Measurements from ENCODE around the gene ZC3H18. TPM values are rescaled to one million over a fixed set of nuclear protein-coding genes. Genes with fewer than 3 reads are reported as not detected.
A peak's percentile ranks its signal among the peaks of the same experiment; 100 is the strongest.

Gene ZC3H18
- total and polyA plus RNA-seq, 9 donors, result 16.0 to 40.4 (median 30.7) TPM

DNA sequence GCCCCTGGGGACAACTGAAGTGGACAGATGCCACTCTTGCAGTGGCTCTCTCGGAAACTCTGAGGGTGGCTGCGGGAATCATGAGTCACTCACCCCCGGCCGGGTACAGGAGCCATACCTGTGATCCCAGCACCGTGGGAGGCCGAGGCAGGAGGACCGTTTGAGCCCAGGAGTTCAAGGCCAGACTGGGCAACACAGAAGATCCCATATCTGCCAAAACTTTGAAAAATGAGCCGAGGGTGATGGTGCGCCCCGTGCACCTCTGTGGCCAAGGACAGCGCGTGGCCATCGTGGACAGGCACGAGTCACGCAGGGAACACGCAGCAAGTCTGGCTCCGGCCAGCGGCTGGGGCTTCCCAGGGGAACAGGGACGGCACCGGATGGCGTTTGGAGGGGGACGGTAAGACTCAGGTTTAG, 41.3 kb upstream of the ZC3H18 start:
- intact Hi-C loops (cut with DNase I), result loop anchor here in 1 of 4 donors (5.0 kb wide), 1 partner anchor 87 kb away; no protein-coding TSS in a partner anchor
- peaks cover 23% of the 10 kb centered on the region for H3K4me1 ChIP-seq (ENCODE audit: insufficient read depth)
- no peaks in the 10 kb centered on the region for H3K36me3 ChIP-seq
- peak in 3 of 5 donors; percentile 20 to 31 (median 27) for DNase-seq
- H3K27me3 ChIP-seq, result no peaks in the 10 kb centered on the region
- no peak overlapping the region for H3K4me3 ChIP-seq
- no peaks in the 10 kb centered on the region for H3K9me3 ChIP-seq
- no peak overlapping the region for H3K27ac ChIP-seq
- 81 to 84% (median 83%) methylated on average over 22 of the region's 22 CpGs for WGBS, 3 donors
- no peak for TF ChIP-seq POLR2A (IDR thresholded peaks at IDR 0.05)
- TF ChIP-seq EP300 (IDR thresholded peaks at IDR 0.05), result no peak
- TF ChIP-seq, protein P1, sequence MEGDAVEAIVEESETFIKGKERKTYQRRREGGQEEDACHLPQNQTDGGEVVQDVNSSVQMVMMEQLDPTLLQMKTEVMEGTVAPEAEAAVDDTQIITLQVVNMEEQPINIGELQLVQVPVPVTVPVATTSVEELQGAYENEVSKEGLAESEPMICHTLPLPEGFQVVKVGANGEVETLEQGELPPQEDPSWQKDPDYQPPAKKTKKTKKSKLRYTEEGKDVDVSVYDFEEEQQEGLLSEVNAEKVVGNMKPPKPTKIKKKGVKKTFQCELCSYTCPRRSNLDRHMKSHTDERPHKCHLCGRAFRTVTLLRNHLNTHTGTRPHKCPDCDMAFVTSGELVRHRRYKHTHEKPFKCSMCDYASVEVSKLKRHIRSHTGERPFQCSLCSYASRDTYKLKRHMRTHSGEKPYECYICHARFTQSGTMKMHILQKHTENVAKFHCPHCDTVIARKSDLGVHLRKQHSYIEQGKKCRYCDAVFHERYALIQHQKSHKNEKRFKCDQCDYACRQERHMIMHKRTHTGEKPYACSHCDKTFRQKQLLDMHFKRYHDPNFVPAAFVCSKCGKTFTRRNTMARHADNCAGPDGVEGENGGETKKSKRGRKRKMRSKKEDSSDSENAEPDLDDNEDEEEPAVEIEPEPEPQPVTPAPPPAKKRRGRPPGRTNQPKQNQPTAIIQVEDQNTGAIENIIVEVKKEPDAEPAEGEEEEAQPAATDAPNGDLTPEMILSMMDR (IDR thresholded peaks at IDR 0.05), result no peak

DNA sequence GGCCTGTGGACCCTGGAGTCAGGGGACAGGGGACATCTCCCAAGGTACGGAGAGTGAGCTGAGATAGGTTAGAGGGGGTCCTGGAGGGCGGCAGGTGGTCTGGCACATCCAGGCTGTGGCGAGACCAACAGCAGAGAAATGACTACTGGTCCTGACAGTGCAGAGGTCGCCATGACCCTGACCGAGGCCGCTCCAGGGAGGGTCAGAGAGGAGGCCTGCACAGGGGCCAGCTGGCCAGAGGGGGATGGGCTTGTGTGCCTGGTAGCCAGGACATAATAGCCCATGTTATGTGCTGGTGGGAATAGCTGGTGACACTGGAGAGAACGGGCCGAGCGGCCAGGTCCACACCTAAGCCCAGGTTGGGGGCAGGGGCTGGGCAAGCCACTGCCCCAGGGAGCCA, 40.6 kb upstream of the ZC3H18 start:
- H3K4me1 ChIP-seq (ENCODE audit: insufficient read depth), result peaks cover 21% of the 10 kb centered on the region
- no peaks in the 10 kb centered on the region for H3K27me3 ChIP-seq
- H3K36me3 ChIP-seq, result no peaks in the 10 kb centered on the region
- no peak overlapping the region for H3K4me3 ChIP-seq
- 66 to 76% (median 68%) methylated on average over 9 of the region's 9 CpGs for WGBS, 3 donors
- no peak overlapping the region for H3K27ac ChIP-seq
- peak in 2 of 5 donors; percentile 22 to 46 for DNase-seq
- H3K9me3 ChIP-seq, result no peaks in the 10 kb centered on the region
- TF ChIP-seq EP300 (IDR thresholded peaks at IDR 0.05) (no peak), POLR2A (IDR thresholded peaks at IDR 0.05) (no peak)
- TF ChIP-seq, protein P1 (IDR thresholded peaks at IDR 0.05), result no peak
- intact Hi-C loops (cut with DNase I), result loop anchor here in 1 of 4 donors (5.0 kb wide), 1 partner anchor 87 kb away; no protein-coding TSS in a partner anchor

DNA sequence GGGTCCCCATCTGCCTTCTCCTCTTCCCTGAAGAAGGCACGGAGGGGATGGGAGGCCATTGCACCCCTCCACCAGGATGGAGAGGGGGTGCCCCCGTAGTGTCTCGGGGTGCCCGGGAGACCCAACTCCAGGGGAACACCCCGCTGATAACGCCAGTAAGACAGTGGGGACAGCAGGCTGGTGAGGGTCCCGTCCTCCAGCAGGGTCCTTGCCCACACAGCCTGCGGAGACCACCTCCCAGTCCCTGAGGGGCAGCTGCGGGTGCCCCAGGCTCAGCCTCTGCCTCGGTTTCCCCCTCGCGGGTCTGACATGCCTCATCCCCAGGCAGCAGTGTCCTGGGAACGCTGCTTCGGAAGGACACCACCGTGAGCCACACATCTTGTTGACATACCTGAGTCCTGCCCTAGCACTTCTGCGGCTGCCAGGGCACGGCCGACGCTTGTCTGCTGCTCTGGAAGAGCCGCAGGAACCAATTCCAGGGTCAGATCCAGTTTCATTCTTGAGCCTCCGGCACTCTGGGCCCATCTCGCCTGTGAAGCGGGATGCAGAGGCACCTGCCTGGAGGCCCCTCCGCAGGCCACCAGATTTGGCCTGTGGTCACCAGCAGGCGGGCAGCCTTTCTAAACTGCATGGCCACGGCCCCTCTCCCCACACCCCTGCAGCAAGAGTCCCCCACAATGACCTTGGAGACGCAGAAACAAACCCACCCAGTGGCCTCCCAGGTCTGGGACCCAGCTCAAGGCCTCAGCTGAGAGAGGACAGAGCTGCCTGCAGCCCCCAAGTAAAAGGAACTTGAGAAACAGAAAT, 39.9 kb upstream of the ZC3H18 start:
- Histone ChIP-seq H3K4me3 (no peak overlapping the region), H3K4me1 (ENCODE audit: insufficient read depth) (peaks cover 21% of the 10 kb centered on the region), H3K27ac (peak overlapping the region in 1 of 2 donors; percentile 41), H3K9me3 (no peaks in the 10 kb centered on the region), H3K36me3 (no peaks in the 10 kb centered on the region), H3K27me3 (no peaks in the 10 kb centered on the region)
- WGBS, 3 donors, result 60 to 71% (median 65%) methylated on average over 21 to 27 of the region's 27 CpGs
- intact Hi-C loops (cut with DNase I), result no loop called here
- peak in 2 of 5 donors; percentile 23 to 41 for DNase-seq
- TF ChIP-seq POLR2A (IDR thresholded peaks at IDR 0.05) (no peak), EP300 (IDR thresholded peaks at IDR 0.05) (no peak)
- TF ChIP-seq, protein P1 (IDR thresholded peaks at IDR 0.05), result no peak

DNA sequence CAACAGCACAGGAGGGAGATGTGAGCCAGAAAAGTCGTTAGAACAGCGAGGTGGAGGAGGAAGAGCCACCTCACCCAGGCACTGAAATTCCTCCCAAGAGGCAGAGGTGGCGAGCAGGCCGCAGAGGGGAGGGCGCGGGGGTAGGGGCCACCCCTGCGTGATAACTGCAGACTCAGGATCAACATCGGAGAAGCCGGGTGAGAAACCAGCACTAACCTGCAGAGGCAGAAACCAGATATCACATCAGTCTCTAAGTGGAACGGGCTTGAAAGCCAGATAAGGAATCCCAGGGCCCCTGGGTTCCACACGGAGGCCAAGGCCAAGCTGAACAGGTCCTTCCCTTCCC, 39.4 kb upstream of the ZC3H18 start:
- peak overlapping the region in 1 of 2 donors; percentile 41 for H3K27ac ChIP-seq
- no peaks in the 10 kb centered on the region for H3K9me3 ChIP-seq
- H3K36me3 ChIP-seq, result no peaks in the 10 kb centered on the region
- TF ChIP-seq POLR2A (IDR thresholded peaks at IDR 0.05) (no peak), EP300 (IDR thresholded peaks at IDR 0.05) (no peak)
- TF ChIP-seq, protein P1 (IDR thresholded peaks at IDR 0.05), result no peak
- no peak overlapping the region for H3K4me3 ChIP-seq
- 39 to 52% (median 42%) methylated on average over 11 of the region's 11 CpGs for WGBS, 3 donors
- intact Hi-C loops (cut with DNase I), result no loop called here
- H3K27me3 ChIP-seq, result no peaks in the 10 kb centered on the region
- peak in 2 of 5 donors; percentile 22 to 33 for DNase-seq
- peaks cover 22% of the 10 kb centered on the region for H3K4me1 ChIP-seq (ENCODE audit: insufficient read depth)

All from ovary (tissue), 9 donors.